ENCODE results near the gene SMURF2. TPM values are rescaled to one million over a fixed set of nuclear protein-coding genes. Genes with fewer than 3 reads are reported as not detected.

Gene SMURF2
- total and polyA plus RNA-seq, 9 of the 15 experiments (the other 6 are each of a cell fraction or from before 2014, with no cell fraction given) = 3.8 to 22.0 (median 14.8) TPM

DNA sequence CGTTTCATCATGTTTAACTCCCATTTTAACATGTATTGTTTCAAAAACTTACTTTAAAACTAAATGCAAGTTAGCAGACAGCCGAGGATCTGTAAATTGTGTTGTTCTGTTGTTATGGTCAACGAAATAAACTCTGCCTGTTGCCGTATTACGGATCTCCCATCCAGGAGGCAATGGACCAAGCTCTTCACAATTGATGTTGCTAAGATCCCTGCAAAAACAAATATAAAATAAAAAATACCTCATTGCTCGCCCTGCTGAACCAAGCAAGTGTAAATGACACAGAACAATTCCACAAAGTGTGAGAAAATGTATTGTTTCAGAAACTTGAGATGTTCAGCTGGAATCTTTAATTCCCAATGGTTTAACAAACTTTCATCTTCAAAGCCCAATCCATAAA is 90.4 kb downstream of the SMURF2 start:
- H3K9ac ChIP-seq (ENCODE audit: insufficient read depth in 1 of 2, low read depth in 2 of 2, low read length in 2 of 2) = peak overlapping the region in 1 of 2 experiments; percentile 75; a peak in 1 of 4 replicates
- H4K20me1 ChIP-seq (replicated peaks; ENCODE audit: control insufficient read depth, insufficient read depth, low read length) = no peaks in the 10 kb centered on the region
- FAIRE-seq = no peak

More for the DNA sequence above, 90.4 kb downstream of the SMURF2 start:
- BruUV-seq (replicated peaks) = no TSS peak
- ChIA-PET POLR2A (interaction anchor here (0.9 to 1.5 kb wide), 4 partner anchors 12 to 66 kb away, joined by 4 to 18 read pairs (median 8); partner anchors contain the start of genes CEP95 and DDX5), CTCF (ENCODE audit: low intra/inter-chr PET ratio) (no interaction called here)
- Histone ChIP-seq H3K36me3 (ENCODE audit: control insufficient read depth, insufficient read depth, low read length) (peaks cover 21% of the 10 kb centered on the region), H2AFZ (ENCODE audit: low read depth, low read length) (no peak overlapping the region), H3K4me2 (ENCODE audit: insufficient read depth, low read length) (no peak overlapping the region), H3K27me3 (ENCODE audit: control insufficient read depth in 2 of 2, insufficient read depth in 2 of 2, low read length in 2 of 2) (no peaks in the 10 kb centered on the region), H3K9me1 (ENCODE audit: control insufficient read depth, insufficient read depth, low read length) (no peaks in the 10 kb centered on the region), H3K27ac (ENCODE audit: extremely low read depth, low read depth, low read length) (peak overlapping the region; percentile 98; the same call in 2 of the 3 replicates), H3K4me1 (replicated peaks in 1 of 2; ENCODE audit: control insufficient read depth in 2 of 2, insufficient read depth in 2 of 2, low read length in 2 of 2) (peaks cover 7 to 20% of the 10 kb centered on the region in 2 experiments; a peak in 4 of 5 replicates), H3K79me2 (ENCODE audit: control insufficient read depth, insufficient read depth, low read length) (no peaks in the 10 kb centered on the region), H3K4me3 (no peak overlapping the region), H3K9me3 (replicated peaks; ENCODE audit: control insufficient read depth, insufficient read depth, low read depth, low read length) (no peaks in the 10 kb centered on the region)
- no peak for ATAC-seq
- 87% methylated on average over 6 of the region's 6 CpGs for WGBS (ENCODE audit: insufficient coverage, low coverage, missing lambda C conversion rate)
- TF ChIP-seq ZNF699 (CRISPR knock-in tag; IDR thresholded peaks at IDR 0.05; ENCODE audit: insufficient replicate concordance) = no peak
- TF ChIP-seq, protein P1, sequence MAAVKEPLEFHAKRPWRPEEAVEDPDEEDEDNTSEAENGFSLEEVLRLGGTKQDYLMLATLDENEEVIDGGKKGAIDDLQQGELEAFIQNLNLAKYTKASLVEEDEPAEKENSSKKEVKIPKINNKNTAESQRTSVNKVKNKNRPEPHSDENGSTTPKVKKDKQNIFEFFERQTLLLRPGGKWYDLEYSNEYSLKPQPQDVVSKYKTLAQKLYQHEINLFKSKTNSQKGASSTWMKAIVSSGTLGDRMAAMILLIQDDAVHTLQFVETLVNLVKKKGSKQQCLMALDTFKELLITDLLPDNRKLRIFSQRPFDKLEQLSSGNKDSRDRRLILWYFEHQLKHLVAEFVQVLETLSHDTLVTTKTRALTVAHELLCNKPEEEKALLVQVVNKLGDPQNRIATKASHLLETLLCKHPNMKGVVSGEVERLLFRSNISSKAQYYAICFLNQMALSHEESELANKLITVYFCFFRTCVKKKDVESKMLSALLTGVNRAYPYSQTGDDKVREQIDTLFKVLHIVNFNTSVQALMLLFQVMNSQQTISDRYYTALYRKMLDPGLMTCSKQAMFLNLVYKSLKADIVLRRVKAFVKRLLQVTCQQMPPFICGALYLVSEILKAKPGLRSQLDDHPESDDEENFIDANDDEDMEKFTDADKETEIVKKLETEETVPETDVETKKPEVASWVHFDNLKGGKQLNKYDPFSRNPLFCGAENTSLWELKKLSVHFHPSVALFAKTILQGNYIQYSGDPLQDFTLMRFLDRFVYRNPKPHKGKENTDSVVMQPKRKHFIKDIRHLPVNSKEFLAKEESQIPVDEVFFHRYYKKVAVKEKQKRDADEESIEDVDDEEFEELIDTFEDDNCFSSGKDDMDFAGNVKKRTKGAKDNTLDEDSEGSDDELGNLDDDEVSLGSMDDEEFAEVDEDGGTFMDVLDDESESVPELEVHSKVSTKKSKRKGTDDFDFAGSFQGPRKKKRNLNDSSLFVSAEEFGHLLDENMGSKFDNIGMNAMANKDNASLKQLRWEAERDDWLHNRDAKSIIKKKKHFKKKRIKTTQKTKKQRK (IDR thresholded peaks at IDR 0.05; ENCODE audit: borderline replicate concordance, low read depth, low read length) = no peak
- TF ChIP-seq ZNF507 (tag; conservative IDR thresholded peaks at IDR 0.05) = no peak
- no peak for TF ChIP-seq NONO (IDR thresholded peaks at IDR 0.05; ENCODE audit: low read depth in 2 of 2, low read length in 1 of 2)
- TF ChIP-seq, protein P2, sequence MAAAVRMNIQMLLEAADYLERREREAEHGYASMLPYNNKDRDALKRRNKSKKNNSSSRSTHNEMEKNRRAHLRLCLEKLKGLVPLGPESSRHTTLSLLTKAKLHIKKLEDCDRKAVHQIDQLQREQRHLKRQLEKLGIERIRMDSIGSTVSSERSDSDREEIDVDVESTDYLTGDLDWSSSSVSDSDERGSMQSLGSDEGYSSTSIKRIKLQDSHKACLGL (CRISPR knock-in tag; IDR thresholded peaks at IDR 0.05; ENCODE audit: borderline replicate concordance, poor library complexity, severe bottlenecking) = no peak
- no peak for TF ChIP-seq RBM25 (IDR thresholded peaks at IDR 0.05; ENCODE audit: low read depth, low read length, severe bottlenecking)
- in situ Hi-C loops (cut with MboI) (no loop called here), intact Hi-C loops (cut with micrococcal nuclease) (no loop called here)
- no peak for DNase-seq (ENCODE audit: extremely low read depth in 1 of 4, low spot score in 3 of 4)

All from K562 (cell line).